HEK293T (cell line): ENCODE data around the gene N4BP2L2.

Source experiments
- CTCF ChIA-PET: fragments of 350-600 bp; formaldehyde crosslinking; extraction: SDS; loops from one replicate; lab custom pipeline; 2021; ENCODE audit warnings: antibody characterized with exemption, inconsistent platforms; lab: Yijun Ruan, JAX
- POLR2A ChIA-PET: fragments of 350-600 bp; formaldehyde crosslinking; extraction: SDS; loops from one replicate; lab custom pipeline; 2020; ENCODE audit warnings: antibody characterized with exemption, inconsistent platforms; lab: Yijun Ruan, JAX
- DNase-seq: peaks from one replicate; pipeline ENCODE4 v3.0.0; 2012; ENCODE audit warnings: mixed read lengths; ENCODE audit errors: extremely low spot score
- ARNT ChIP-seq: fragments of 450-650 bp; IDR thresholded peaks from 2 replicates; pipeline ENCODE4 v1.6.1; 2017; ENCODE audit warnings: mild to moderate bottlenecking
- BHLHE40 ChIP-seq: fragments of 450-650 bp; IDR thresholded peaks from 2 replicates; pipeline ENCODE4 v1.6.1; 2016; ENCODE audit warnings: mild to moderate bottlenecking, moderate library complexity, borderline replicate concordance
- CTBP1 ChIP-seq: fragments of 450-650 bp; IDR thresholded peaks from 2 replicates; pipeline ENCODE4 v1.6.1; 2016; ENCODE audit warnings: borderline replicate concordance
- ELF4 ChIP-seq: fragments of 450-650 bp; IDR thresholded peaks from 2 replicates; pipeline ENCODE4 v1.6.1; 2017; ENCODE audit warnings: antibody characterized with exemption
- FOXA1 ChIP-seq: fragments of 450-650 bp; IDR thresholded peaks from 2 replicates; pipeline ENCODE4 v1.6.1; 2016; ENCODE audit warnings: mild to moderate bottlenecking
- FOXK2 ChIP-seq: fragments of 450-650 bp; IDR thresholded peaks from 2 replicates; pipeline ENCODE4 v1.6.1; 2016; ENCODE audit warnings: mild to moderate bottlenecking
- FOXM1 ChIP-seq: fragments of 450-650 bp; IDR thresholded peaks from 2 replicates; pipeline ENCODE4 v1.6.1; 2017; ENCODE audit warnings: mild to moderate bottlenecking, borderline replicate concordance
- HDGF ChIP-seq: fragments of 450-650 bp; IDR thresholded peaks from 2 replicates; pipeline ENCODE4 v1.6.1; 2017; ENCODE audit warnings: antibody characterized with exemption, borderline replicate concordance
- L3MBTL2 ChIP-seq: fragments of 450-650 bp; conservative IDR thresholded peaks from 2 replicates; pipeline ENCODE4 v1.6.1; 2016; ENCODE audit warnings: mild to moderate bottlenecking
- LEF1 ChIP-seq: fragments of 450-650 bp; IDR thresholded peaks from 2 replicates; pipeline ENCODE4 v1.6.1; 2017; ENCODE audit warnings: mild to moderate bottlenecking, borderline replicate concordance
- NFRKB ChIP-seq: fragments of 450-650 bp; IDR thresholded peaks from 2 replicates; pipeline ENCODE4 v1.6.1; 2016; ENCODE audit warnings: mild to moderate bottlenecking, moderate library complexity
- PKNOX1 ChIP-seq: fragments of 450-650 bp; IDR thresholded peaks from 2 replicates; pipeline ENCODE4 v1.6.1; 2016
- SP1 ChIP-seq: fragments of 450-650 bp; IDR thresholded peaks from 2 replicates; pipeline ENCODE4 v1.6.1; 2017
- SUZ12 ChIP-seq: fragments of 450-650 bp; IDR thresholded peaks from 2 replicates; pipeline ENCODE4 v1.6.1; 2016; ENCODE audit warnings: mild to moderate bottlenecking
- TARDBP ChIP-seq: fragments of 450-650 bp; IDR thresholded peaks from 2 replicates; pipeline ENCODE4 v1.6.1; 2016
- ZNF384 ChIP-seq: fragments of 450-650 bp; IDR thresholded peaks from 2 replicates; pipeline ENCODE4 v1.6.1; 2016

Gene N4BP2L2

DNA sequence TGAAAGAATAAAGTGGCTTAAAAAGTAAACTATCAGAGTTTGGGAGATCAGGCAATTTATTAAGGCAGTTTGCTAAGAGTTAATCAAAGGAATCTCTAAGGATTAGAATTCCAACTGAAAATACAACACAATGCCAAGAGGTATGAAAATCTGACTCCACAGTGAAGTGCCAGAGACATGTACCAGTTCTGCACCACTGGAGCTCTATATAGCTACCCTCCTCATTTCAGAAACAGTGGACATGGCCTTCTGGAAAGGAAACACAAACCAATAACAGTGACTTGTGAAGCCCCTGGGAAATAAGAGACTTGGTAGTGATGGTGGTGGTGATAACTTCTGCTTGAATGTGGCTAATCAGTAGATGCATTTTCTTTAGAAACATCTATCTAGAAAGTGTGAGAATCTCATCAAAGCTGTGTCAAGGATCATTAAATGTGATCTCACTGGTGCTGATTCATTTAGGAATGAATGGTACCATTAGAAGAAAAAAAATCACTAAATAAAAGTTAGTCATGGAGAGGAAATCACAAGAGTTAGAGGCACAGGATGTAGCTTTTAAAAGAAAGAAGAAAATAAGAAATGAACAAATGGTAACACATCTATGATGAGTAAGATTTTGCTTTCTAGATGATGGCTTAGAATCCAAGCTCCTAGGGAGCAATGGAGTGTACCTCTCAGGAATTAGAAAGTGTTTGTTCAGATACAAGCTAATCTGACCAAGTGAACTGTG, 90.5 kb downstream of the N4BP2L2 start:
- POLR2A ChIA-PET, result no interaction called here

DNA sequence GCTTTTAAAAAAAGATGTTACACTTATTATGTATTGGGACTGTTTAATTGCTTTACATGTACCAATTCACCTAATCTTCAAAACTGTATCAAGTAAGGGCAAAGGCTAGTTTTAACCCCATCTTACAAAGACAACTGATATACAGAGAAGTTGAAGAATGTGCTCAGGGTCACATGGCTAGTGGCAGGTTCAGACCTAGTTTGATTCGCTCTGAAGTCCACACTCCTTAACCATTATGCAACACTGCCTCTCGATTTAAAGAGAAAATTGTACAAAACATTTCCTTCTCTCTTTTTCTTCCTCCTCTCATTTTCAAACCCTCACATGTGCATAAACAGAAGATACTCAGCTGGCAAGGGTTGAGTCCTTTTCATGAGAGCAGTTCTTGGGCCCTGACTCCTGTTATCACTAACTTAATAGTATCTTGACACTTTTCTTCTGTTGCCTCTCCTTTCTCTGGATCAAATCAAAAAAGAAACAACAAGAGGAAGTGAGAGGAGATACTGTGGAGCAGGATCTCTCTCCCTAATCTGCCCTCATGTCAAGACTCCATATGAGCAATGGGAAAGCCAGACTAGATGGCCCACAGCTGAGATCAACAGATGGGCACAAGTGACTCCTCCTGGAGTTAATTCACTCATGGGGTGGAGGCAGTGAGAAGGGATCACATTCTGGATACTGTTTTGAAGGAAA, 91.7 kb downstream of the N4BP2L2 start:
- no peak for TF ChIP-seq FOXA1
- TF ChIP-seq FOXK2, result no peak
- TF ChIP-seq SP1, result no peak
- no peak for TF ChIP-seq LEF1
- TF ChIP-seq PKNOX1, result no peak
- no peak for TF ChIP-seq ZNF384
- no peak for TF ChIP-seq CTBP1
- no peak for TF ChIP-seq NFRKB
- no peak for TF ChIP-seq ELF4
- no peak for TF ChIP-seq TARDBP
- no peak for TF ChIP-seq BHLHE40
- TF ChIP-seq SUZ12, result no peak
- CTCF ChIA-PET, result no interaction called here
- no peak for DNase-seq
- POLR2A ChIA-PET, result no interaction called here

More for the DNA sequence above, 90.5 kb downstream of the N4BP2L2 start:
- DNase-seq, result no peak
- CTCF ChIA-PET, result interaction anchor here (1.1 kb wide), 1 partner anchor 538 kb away, joined by 3 read pairs; no protein-coding TSS in a partner anchor
- TF ChIP-seq FOXA1, result no peak
- TF ChIP-seq LEF1, result no peak
- TF ChIP-seq SP1, result no peak
- TF ChIP-seq HDGF, result no peak
- TF ChIP-seq SUZ12, result no peak
- TF ChIP-seq L3MBTL2, result no peak
- no peak for TF ChIP-seq ZNF384
- TF ChIP-seq CTBP1, result no peak
- no peak for TF ChIP-seq PKNOX1
- no peak for TF ChIP-seq ARNT
- no peak for TF ChIP-seq NFRKB
- no peak for TF ChIP-seq BHLHE40
- TF ChIP-seq ELF4, result no peak
- TF ChIP-seq FOXM1, result no peak
- no peak for TF ChIP-seq FOXK2
- TF ChIP-seq TARDBP, result no peak

- TF ChIP-seq ZNF384 (no peak), HDGF (no peak), PKNOX1 (no peak), ARNT (no peak), LEF1 (no peak), CTBP1 (no peak), FOXM1 (no peak), FOXK2 (no peak), BHLHE40 (no peak), L3MBTL2 (no peak), SUZ12 (no peak)
- ChIA-PET CTCF (no interaction called here), POLR2A (no interaction called here)
- DNase-seq, result no peak
Observed at GRCh38 chr13:32446220-32446619, 92.4 kb downstream of the N4BP2L2 start.

GRCh38 chr13:32445461-32445860, 93.1 kb downstream of the N4BP2L2 start:
- ChIA-PET POLR2A (no interaction called here), CTCF (no interaction called here)
- DNase-seq, result no peak
- TF ChIP-seq ELF4 (no peak), L3MBTL2 (no peak), FOXM1 (no peak), ZNF384 (no peak), HDGF (no peak), SUZ12 (no peak), FOXK2 (no peak), PKNOX1 (no peak), SP1 (no peak), BHLHE40 (no peak), FOXA1 (no peak), TARDBP (no peak), NFRKB (no peak), ARNT (no peak), LEF1 (no peak), CTBP1 (no peak)

DNA sequence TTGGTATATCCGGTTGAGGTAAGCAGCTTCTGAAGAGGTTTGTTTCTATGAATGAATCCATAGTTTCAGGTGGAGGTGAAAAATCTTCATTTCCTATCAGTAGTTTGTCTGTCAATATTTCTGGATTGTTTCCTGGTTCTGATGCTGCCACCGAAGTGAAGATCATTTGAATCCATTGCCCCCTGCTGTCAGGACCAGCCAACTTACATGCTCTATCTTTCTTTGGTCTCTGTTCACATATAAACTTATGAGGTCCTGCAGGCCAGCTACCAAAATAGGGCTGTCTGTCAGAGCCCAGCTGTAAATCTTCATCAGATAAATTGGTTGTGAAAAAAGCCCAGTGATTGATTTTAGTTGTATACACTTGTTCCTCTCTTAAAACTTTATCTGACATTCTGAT, 95.5 kb downstream of the N4BP2L2 start:
- no peak for TF ChIP-seq FOXM1
- no peak for TF ChIP-seq NFRKB
- no peak for TF ChIP-seq SUZ12
- no peak for TF ChIP-seq BHLHE40
- no peak for TF ChIP-seq TARDBP
- no peak for TF ChIP-seq L3MBTL2
- TF ChIP-seq LEF1, result no peak
- no peak for TF ChIP-seq HDGF
- TF ChIP-seq ELF4, result no peak
- no peak for TF ChIP-seq SP1
- TF ChIP-seq CTBP1, result no peak
- no peak for TF ChIP-seq FOXK2
- ChIA-PET POLR2A (no interaction called here), CTCF (no interaction called here)
- no peak for DNase-seq
